DMS153 (cell line): ENCODE data around the gene MCMBP.
"Not testable (repeated sequence)": the region's sequence is repeated elsewhere in the genome, so short reads cannot be mapped to it uniquely, and the experiment has no call there.

ENCODE experiments used
- DNase-seq: peaks from one replicate; lab custom pipeline; 2025; lab: John Stamatoyannopoulos, UW

MCMBP gene

DNA sequence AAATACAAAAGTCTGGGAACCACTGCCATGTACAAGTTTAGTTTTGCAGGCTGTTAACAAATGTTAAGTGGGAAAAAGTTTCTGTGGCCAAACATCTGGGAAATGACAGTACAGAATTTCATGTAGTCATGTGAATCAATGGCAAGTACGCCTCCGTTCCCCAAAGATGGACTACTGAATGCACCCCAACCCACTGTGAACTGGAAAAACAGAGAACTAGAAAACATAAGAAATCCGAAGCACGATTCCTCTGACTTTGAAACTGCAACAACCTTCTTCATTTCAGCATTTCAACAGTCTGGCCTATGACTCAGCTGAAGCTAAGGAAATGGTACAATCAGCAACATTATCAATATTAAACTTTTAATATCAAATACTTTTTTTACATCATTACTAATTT lies 41.8 kb downstream of the MCMBP start:
- no peak for DNase-seq

- no peak for DNase-seq
These were observed 43.2 kb downstream of the MCMBP start for GRCh38 chr10:119829429-119829828.

- no peak for DNase-seq
These were observed 45.2 kb downstream of the MCMBP start for GRCh38 chr10:119827430-119827829.

DNA sequence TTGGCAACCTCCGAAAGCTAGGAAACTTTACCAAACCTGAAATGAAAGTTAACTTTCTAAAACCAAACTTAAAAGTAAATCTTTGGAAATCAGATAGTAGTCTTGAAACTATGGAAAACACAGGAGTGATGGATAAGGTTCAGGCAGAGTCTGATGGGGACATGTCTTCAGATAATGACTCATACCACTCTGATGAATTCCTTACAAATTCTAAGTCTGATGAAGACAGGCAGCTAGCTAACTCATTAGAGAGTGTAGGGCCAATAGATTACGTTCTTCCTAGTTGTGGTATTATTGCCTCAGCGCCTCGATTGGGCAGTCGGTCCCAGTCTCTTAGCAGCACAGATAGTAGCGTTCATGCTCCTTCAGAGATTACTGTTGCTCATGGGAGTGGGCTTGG lies 45.9 kb downstream of the MCMBP start:
- no peak for DNase-seq

GRCh38 chr10:119824299-119824698 lies 48.3 kb downstream of the MCMBP start:
- no peak for DNase-seq

- DNase-seq: no peak
These were observed 51.5 kb downstream of the MCMBP start for GRCh38 chr10:119821182-119821581.

GRCh38 chr10:119818889-119819270 lies 53.8 kb downstream of the MCMBP start:
- no peak for DNase-seq

DNA sequence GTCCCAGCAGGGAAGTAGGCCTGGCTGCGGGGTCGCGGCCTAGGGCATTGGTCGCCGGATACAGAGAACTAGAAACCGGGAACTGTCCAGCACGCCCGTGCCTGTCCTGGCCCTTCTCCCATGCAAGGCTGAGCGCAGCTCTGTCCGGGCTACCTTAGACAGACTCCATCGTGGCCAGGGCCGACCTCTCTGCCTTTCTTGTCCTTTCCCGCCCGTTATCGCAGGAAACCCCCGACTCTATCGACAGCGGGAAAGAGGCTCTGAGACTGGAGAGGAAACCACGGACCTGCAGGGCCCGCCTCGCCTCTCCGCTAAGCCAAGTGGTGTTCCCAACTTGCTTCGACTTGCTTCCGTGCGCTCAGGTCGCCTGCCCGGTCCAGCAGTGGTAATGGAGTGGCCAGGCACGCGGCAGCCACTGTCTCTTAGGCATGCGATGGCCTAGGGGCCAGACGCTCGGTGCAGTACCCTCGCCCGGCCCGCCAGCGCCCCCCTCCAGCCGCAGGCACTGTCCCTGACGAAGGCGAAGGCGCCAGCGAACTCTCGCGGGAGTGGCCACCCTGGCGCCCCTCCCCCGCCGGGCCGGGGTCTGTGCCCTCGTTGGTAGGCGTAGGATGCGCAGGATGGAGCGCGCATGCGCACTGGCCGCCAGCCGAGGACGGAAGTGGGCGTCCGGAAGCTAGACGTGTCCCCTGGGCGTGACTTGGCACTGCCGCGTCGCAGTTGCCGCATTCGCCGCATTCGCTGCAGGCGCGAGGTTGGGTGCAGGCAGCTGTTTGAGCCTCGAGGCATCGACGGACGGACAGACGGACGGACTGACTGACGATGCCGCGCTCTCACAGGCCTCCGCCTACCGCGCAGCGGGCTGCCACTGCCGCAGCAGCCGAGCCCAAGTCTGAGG lies 54.4 kb downstream of the MCMBP start:
- no peak for DNase-seq

DNA sequence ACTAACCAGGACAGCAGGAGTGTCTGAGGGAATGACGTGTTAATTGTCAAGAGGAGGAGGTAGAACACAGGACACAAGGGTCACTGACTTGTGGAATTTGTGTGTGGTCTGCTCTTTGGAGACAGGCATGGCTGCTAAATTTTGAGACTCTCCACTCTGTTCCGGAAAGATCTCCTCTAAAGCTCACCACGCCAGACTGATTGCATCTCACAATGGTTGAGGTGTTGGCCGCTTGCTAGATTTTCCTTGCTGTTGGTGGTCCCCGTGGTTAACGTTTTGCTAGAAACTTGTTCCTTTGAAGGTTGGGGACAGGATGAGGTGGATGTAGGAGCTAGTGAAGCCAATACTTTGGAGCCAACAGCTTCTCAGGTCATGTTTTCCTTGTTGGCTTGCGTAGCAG lies 57.0 kb downstream of the MCMBP start:
- no peak for DNase-seq

DNA sequence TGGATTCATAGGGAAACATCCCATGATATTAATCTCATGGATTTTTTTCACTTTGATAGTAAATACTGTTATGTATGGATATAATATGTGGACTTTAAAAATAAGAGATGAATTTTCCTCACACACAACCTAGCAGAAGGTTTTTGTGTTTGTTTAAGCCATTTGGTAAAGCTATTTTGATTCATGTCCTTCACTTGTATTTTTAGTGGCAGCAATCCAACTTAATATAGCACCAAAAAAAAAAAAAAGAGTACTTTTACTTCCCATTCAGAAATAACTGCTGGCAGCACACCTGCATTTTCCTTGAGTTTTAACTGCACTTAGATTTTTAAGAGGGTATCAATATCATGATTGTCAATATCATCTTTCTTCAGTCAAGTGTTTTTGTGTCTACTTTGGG lies 60.0 kb downstream of the MCMBP start:
- DNase-seq: no peak

DNA sequence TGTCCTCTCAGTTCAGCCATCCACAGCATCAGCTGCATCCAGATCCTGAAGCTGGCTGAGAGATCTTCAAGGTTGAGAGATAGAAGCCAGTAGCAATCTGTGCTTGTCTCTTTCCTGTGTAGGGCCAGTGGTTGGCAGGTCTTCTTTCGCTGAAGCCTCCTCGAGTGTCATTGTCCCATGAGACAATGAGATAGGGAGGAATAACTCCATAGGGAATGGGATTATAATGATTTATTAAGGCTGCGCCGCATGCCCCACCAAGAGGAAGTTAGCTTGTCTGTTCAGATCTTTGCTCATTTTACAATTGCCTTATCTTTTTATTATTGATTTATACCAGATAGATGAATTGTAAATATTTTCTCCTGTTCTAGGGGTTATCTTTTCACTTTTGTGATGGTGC lies 61.5 kb downstream of the MCMBP start:
- DNase-seq: no peak

GRCh38 chr10:119807960-119808697 lies 64.5 kb downstream of the MCMBP start:
- DNase-seq: no peak

DNA sequence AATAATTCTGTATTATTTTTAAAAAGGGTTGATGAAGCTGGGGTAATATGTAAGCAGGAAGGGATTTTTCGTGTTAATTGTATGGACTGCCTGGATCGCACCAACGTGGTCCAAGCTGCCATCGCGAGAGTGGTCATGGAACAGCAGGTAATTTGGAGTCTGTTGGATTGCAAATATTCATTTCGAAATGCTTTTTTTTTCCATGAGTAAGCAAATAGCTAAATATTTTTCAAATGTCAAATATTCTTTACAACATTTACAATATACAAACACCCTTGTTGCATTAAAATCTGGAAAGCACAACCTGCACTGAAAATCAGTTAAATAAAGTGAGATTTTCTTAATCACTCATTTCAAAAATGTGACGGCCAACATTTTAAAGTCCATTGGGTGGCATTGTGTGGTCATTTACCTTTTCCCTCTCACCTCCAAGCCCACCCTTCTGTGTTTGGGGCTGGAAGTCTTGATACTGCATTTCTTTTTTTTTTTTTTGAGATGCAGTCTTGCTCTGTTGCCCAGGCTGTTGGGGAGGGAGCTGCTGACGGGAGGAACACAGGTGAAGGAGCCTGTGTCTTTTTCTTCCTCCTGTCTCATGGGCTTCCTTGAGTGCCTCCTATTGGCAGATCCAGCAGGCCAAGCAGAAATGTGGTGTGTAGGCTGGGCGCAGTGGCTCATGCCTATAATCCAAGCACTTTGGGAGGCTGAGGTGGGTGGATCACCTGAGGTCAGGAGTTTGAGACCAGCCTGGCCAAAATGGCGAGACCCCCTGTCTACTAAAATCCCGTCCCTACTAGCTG lies 66.1 kb downstream of the MCMBP start:
- DNase-seq: no peak

GRCh38 chr10:119805702-119806230 lies 66.9 kb downstream of the MCMBP start:
- no peak for DNase-seq

GRCh38 chr10:119803264-119803663 lies 69.4 kb downstream of the MCMBP start:
- no peak for DNase-seq

- DNase-seq: no peak
These were observed 70.6 kb downstream of the MCMBP start for GRCh38 chr10:119801998-119802538.

DNA sequence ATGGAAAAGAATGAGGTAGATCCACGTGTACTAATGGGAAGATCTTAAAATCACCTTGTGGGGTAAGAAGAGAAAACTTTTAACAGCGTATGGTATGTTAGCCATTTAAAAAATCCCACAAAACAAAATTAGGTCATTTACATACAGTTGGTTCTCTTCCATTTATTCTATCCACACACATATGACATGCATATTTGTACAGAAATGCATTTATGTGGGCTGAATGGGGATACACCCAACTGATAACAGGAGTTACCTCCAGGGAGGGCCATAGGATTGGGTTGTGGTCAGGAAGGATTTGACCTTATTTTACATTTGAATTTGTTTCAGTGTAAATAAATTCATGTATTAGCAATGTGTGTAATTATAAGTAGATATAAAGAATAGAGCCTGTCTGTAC lies 71.5 kb downstream of the MCMBP start:
- no peak for DNase-seq

GRCh38 chr10:119796039-119796438 lies 76.6 kb downstream of the MCMBP start:
- no peak for DNase-seq

DNA sequence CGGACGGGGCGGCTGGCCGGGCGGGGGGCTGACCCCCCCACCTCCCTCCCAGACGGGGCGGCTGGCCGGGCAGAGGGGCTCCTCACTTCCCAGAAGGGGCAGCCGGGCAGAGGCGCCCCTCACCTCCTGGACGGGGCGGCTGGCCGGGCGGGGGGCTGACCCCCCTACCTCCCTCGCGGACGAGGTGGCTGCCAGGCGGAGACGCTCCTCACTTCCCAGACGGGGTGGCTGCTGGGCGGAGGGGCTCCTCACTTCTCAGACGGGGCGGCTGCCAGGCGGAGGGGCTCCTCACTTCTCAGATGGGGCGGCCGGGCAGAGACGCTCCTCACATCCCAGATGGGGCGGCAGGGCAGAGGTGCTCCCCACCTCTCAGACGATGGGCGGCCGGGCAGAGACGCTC lies 77.5 kb downstream of the MCMBP start:
- not testable (repeated sequence) for DNase-seq

DNA sequence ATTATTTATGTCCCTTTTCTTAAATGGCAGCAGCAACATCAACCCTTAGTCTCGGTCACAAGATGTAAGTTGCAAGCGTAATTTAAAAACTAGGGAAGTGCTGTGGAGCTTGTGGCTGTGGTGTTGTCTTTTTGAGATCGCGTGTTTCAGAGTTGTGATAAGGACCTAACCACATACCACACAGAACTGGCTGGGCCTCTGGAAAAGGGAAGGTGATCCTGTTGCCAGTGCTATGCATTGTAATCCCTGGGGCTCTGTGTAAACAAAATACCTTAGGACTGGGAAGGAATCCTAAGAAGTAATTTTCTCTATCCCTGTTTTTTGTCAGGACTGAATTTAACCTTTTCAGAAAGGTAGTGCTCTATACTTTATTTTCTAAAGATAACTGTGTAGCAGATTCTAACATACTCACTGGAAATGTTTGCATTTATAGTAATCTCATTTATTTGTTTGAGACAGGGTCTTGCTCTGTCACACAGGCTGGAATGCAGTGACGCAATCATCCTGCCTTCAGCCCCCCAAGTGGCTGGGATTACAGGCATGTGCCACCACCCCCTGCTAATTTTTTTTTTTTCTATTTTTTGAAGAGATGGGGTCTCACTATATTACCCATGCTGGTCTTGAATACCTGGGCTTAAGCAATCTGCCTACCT lies 86.4 kb downstream of the MCMBP start:
- DNase-seq: no peak

GRCh38 chr10:119784340-119785067 lies 88.1 kb downstream of the MCMBP start:
- DNase-seq: peak; percentile 71
